HEK293 (cell line): ENCODE results near the gene CPN2.
A peak's percentile ranks its signal among the peaks of the same experiment; 100 is the strongest.

Source experiments
- EGR2 ChIP-seq: fragments of 450-650 bp; formaldehyde crosslinking; IDR thresholded peaks from 2 replicates; pipeline ENCODE4 v1.5.1; 2016; ENCODE audit warnings: low read depth, missing biosample characterization, missing genetic modification characterization
- GLI4 ChIP-seq: fragments of 450-650 bp; formaldehyde crosslinking; IDR thresholded peaks from 2 replicates; pipeline ENCODE4 v1.5.1; 2016; ENCODE audit warnings: missing biosample characterization, missing genetic modification characterization
- GLIS1 ChIP-seq: fragments of 450-650 bp; formaldehyde crosslinking; IDR thresholded peaks from 2 replicates; pipeline ENCODE4 v1.5.1; 2016; ENCODE audit warnings: missing biosample characterization, missing genetic modification characterization
- HOXD13 ChIP-seq: sonication (generic); formaldehyde crosslinking; IDR thresholded peaks from 2 replicates; pipeline ENCODE4 v1.8.0; 2022; ENCODE audit warnings: missing genetic modification reagents, borderline replicate concordance
- KLF16 ChIP-seq: fragments of 450-650 bp; formaldehyde crosslinking; IDR thresholded peaks from 2 replicates; pipeline ENCODE4 v1.5.1; 2017; ENCODE audit warnings: missing biosample characterization, missing genetic modification characterization
- KLF9 ChIP-seq: fragments of 450-650 bp; formaldehyde crosslinking; IDR thresholded peaks from 2 replicates; pipeline ENCODE4 v1.5.1; 2016; ENCODE audit warnings: missing biosample characterization, missing genetic modification characterization, low read depth
- ZBTB1 ChIP-seq: fragments of 450-650 bp; formaldehyde crosslinking; IDR thresholded peaks from 2 replicates; pipeline ENCODE4 v1.5.1; 2016; ENCODE audit warnings: missing biosample characterization, missing genetic modification characterization
- ZEB2 ChIP-seq: fragments of 450-650 bp; formaldehyde crosslinking; IDR thresholded peaks from 2 replicates; pipeline ENCODE4 v1.5.1; 2016; ENCODE audit warnings: missing biosample characterization, missing genetic modification characterization
- ZFHX2 ChIP-seq: fragments of 450-650 bp; formaldehyde crosslinking; conservative IDR thresholded peaks from 2 replicates; pipeline ENCODE4 v1.5.1; 2016; ENCODE audit warnings: missing biosample characterization, missing genetic modification characterization
- ZNF132 ChIP-seq: fragments of 450-650 bp; formaldehyde crosslinking; IDR thresholded peaks from 2 replicates; pipeline ENCODE4 v1.5.1; 2017; ENCODE audit warnings: missing biosample characterization, missing genetic modification characterization, borderline replicate concordance
- ZNF266 ChIP-seq: fragments of 450-650 bp; formaldehyde crosslinking; IDR thresholded peaks from 2 replicates; pipeline ENCODE4 v1.5.1; 2016; ENCODE audit warnings: missing biosample characterization, missing genetic modification characterization, low read depth
- ZNF302 ChIP-seq: fragments of 450-650 bp; formaldehyde crosslinking; IDR thresholded peaks from 2 replicates; pipeline ENCODE4 v1.5.1; 2016; ENCODE audit warnings: missing biosample characterization, missing genetic modification characterization, low read depth
- ZNF341 ChIP-seq: fragments of 450-650 bp; formaldehyde crosslinking; IDR thresholded peaks from 2 replicates; pipeline ENCODE4; 2016; ENCODE audit warnings: low read depth, missing biosample characterization, missing genetic modification characterization
- ZNF473 ChIP-seq: fragments of 450-650 bp; formaldehyde crosslinking; IDR thresholded peaks from 2 replicates; pipeline ENCODE4 v1.5.1; 2017; ENCODE audit warnings: missing biosample characterization, missing genetic modification characterization
- ZNF558 ChIP-seq: fragments of 450-650 bp; formaldehyde crosslinking; IDR thresholded peaks from 2 replicates; pipeline ENCODE4 v1.5.1; 2016; ENCODE audit warnings: missing biosample characterization, missing genetic modification characterization
- ZNF621 ChIP-seq: fragments of 450-650 bp; formaldehyde crosslinking; IDR thresholded peaks from 2 replicates; pipeline ENCODE4 v1.5.1; 2017; ENCODE audit warnings: missing biosample characterization, missing genetic modification characterization
- ZNF677 ChIP-seq: fragments of 450-650 bp; IDR thresholded peaks from 2 replicates; pipeline ENCODE4 v1.5.0; 2018; ENCODE audit warnings: missing biosample characterization, mild to moderate bottlenecking, missing genetic modification characterization, moderate library complexity
- ZSCAN23 ChIP-seq: fragments of 450-650 bp; formaldehyde crosslinking; IDR thresholded peaks from 2 replicates; pipeline ENCODE4 v1.5.1; 2016; ENCODE audit warnings: missing biosample characterization, missing genetic modification characterization
- TF ChIP-seq, protein P1 (sequence below): IDR thresholded peaks from 2 replicates; pipeline ENCODE4 v1.6.1; 2011; ENCODE audit warnings: mild to moderate bottlenecking, low read depth, low read length, borderline replicate concordance
- TF ChIP-seq, protein P2 (sequence below): fragments of 450-650 bp; formaldehyde crosslinking; IDR thresholded peaks from 2 replicates; pipeline ENCODE4 v1.5.1; 2016; ENCODE audit warnings: missing biosample characterization, missing genetic modification characterization
- TF ChIP-seq, protein P3 (sequence below): fragments of 450-650 bp; formaldehyde crosslinking; IDR thresholded peaks from 2 replicates; pipeline ENCODE4 v1.5.1; 2016; ENCODE audit warnings: missing biosample characterization, missing genetic modification characterization, borderline replicate concordance
- TF ChIP-seq, protein P4 (sequence below): fragments of 450-650 bp; formaldehyde crosslinking; IDR thresholded peaks from 2 replicates; pipeline ENCODE4 v1.5.1; 2016; ENCODE audit warnings: missing biosample characterization, missing genetic modification characterization
- TF ChIP-seq, protein P5 (sequence below): fragments of 450-650 bp; formaldehyde crosslinking; IDR thresholded peaks from 2 replicates; pipeline ENCODE4 v1.5.1; 2016; ENCODE audit warnings: missing biosample characterization, missing genetic modification characterization, borderline replicate concordance
- TF ChIP-seq, protein P6 (sequence below): fragments of 450-650 bp; formaldehyde crosslinking; IDR thresholded peaks from 2 replicates; pipeline ENCODE4 v1.5.1; 2017; ENCODE audit warnings: missing biosample characterization, missing genetic modification characterization

Gene CPN2

DNA sequence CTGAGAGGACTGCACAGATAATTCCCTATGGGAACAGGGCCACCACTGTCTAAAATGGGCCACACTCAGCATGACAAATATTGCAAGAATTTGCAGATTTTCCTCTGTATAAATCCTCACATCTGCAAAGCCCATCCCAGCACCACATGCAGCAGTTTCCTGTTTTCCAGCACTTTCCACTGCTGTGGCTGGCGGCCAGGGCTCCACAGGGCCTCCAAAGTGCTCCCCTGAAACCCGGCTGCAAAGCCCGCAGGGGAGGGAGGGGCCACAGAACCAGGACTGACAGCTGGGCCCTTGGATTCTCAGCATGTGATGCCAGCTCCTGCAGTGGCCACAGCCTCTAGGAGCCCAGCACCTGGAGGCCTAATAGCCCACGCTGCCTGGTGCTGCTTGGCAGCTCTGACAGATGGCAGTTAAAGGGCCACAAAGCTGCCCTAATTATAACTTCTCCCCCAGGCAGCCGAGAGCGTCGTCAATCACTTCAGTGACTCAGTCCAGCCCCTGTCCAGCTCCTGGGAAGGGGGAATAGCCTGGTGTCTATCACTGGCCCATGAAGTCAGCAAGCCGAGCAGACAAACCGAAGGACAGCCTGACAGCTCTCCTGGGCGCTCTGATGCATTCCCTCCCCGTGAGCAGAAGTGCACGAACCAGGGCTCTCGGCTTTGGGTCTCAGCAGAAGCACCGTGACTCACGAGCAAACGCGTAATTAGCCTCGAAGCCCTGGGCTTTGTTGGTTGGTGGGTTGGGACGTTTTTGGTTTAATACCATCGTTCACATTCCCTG is 13.7 kb upstream of the CPN2 start (continued):
- TF ChIP-seq ZNF266 (tag by site-specific recombination) (no peak), GLIS1 (tag by site-specific recombination) (peak; percentile 95), ZNF558 (no peak), ZBTB1 (tag by site-specific recombination) (peak; percentile 9; the same call in 1 of the 2 replicates), ZNF132 (tag by site-specific recombination) (no peak), GLI4 (tag by site-specific recombination) (no peak), KLF16 (tag by site-specific recombination) (no peak), ZNF473 (tag by site-specific recombination) (no peak), ZNF341 (peak; percentile 19; the same call in 1 of the 2 replicates), KLF9 (tag by site-specific recombination) (no peak), ZEB2 (tag by site-specific recombination) (0 out of 2 replicates have a peak, but pooled peaks have one; percentile 50), EGR2 (tag by site-specific recombination) (no peak), ZFHX2 (tag by site-specific recombination) (no peak), ZNF302 (tag by site-specific recombination) (no peak), ZNF621 (tag by site-specific recombination) (no peak), HOXD13 (CRISPR knock-in tag) (no peak), ZNF677 (no peak), ZSCAN23 (tag by site-specific recombination) (no peak)
- TF ChIP-seq, protein P1, sequence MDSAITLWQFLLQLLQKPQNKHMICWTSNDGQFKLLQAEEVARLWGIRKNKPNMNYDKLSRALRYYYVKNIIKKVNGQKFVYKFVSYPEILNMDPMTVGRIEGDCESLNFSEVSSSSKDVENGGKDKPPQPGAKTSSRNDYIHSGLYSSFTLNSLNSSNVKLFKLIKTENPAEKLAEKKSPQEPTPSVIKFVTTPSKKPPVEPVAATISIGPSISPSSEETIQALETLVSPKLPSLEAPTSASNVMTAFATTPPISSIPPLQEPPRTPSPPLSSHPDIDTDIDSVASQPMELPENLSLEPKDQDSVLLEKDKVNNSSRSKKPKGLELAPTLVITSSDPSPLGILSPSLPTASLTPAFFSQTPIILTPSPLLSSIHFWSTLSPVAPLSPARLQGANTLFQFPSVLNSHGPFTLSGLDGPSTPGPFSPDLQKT = no peak
- TF ChIP-seq, protein P2, sequence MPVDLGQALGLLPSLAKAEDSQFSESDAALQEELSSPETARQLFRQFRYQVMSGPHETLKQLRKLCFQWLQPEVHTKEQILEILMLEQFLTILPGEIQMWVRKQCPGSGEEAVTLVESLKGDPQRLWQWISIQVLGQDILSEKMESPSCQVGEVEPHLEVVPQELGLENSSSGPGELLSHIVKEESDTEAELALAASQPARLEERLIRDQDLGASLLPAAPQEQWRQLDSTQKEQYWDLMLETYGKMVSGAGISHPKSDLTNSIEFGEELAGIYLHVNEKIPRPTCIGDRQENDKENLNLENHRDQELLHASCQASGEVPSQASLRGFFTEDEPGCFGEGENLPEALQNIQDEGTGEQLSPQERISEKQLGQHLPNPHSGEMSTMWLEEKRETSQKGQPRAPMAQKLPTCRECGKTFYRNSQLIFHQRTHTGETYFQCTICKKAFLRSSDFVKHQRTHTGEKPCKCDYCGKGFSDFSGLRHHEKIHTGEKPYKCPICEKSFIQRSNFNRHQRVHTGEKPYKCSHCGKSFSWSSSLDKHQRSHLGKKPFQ = no peak
- TF ChIP-seq, protein P3, sequence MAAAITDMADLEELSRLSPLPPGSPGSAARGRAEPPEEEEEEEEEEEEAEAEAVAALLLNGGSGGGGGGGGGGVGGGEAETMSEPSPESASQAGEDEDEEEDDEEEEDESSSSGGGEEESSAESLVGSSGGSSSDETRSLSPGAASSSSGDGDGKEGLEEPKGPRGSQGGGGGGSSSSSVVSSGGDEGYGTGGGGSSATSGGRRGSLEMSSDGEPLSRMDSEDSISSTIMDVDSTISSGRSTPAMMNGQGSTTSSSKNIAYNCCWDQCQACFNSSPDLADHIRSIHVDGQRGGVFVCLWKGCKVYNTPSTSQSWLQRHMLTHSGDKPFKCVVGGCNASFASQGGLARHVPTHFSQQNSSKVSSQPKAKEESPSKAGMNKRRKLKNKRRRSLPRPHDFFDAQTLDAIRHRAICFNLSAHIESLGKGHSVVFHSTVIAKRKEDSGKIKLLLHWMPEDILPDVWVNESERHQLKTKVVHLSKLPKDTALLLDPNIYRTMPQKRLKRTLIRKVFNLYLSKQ = no peak
- TF ChIP-seq, protein P4, sequence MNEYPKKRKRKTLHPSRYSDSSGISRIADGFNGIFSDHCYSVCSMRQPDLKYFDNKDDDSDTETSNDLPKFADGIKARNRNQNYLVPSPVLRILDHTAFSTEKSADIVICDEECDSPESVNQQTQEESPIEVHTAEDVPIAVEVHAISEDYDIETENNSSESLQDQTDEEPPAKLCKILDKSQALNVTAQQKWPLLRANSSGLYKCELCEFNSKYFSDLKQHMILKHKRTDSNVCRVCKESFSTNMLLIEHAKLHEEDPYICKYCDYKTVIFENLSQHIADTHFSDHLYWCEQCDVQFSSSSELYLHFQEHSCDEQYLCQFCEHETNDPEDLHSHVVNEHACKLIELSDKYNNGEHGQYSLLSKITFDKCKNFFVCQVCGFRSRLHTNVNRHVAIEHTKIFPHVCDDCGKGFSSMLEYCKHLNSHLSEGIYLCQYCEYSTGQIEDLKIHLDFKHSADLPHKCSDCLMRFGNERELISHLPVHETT = no peak
- TF ChIP-seq, protein P5, sequence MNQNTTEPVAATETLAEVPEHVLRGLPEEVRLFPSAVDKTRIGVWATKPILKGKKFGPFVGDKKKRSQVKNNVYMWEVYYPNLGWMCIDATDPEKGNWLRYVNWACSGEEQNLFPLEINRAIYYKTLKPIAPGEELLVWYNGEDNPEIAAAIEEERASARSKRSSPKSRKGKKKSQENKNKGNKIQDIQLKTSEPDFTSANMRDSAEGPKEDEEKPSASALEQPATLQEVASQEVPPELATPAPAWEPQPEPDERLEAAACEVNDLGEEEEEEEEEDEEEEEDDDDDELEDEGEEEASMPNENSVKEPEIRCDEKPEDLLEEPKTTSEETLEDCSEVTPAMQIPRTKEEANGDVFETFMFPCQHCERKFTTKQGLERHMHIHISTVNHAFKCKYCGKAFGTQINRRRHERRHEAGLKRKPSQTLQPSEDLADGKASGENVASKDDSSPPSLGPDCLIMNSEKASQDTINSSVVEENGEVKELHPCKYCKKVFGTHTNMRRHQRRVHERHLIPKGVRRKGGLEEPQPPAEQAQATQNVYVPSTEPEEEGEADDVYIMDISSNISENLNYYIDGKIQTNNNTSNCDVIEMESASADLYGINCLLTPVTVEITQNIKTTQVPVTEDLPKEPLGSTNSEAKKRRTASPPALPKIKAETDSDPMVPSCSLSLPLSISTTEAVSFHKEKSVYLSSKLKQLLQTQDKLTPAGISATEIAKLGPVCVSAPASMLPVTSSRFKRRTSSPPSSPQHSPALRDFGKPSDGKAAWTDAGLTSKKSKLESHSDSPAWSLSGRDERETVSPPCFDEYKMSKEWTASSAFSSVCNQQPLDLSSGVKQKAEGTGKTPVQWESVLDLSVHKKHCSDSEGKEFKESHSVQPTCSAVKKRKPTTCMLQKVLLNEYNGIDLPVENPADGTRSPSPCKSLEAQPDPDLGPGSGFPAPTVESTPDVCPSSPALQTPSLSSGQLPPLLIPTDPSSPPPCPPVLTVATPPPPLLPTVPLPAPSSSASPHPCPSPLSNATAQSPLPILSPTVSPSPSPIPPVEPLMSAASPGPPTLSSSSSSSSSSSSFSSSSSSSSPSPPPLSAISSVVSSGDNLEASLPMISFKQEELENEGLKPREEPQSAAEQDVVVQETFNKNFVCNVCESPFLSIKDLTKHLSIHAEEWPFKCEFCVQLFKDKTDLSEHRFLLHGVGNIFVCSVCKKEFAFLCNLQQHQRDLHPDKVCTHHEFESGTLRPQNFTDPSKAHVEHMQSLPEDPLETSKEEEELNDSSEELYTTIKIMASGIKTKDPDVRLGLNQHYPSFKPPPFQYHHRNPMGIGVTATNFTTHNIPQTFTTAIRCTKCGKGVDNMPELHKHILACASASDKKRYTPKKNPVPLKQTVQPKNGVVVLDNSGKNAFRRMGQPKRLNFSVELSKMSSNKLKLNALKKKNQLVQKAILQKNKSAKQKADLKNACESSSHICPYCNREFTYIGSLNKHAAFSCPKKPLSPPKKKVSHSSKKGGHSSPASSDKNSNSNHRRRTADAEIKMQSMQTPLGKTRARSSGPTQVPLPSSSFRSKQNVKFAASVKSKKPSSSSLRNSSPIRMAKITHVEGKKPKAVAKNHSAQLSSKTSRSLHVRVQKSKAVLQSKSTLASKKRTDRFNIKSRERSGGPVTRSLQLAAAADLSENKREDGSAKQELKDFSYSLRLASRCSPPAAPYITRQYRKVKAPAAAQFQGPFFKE (tag by site-specific recombination) = no peak
- TF ChIP-seq, protein P6, sequence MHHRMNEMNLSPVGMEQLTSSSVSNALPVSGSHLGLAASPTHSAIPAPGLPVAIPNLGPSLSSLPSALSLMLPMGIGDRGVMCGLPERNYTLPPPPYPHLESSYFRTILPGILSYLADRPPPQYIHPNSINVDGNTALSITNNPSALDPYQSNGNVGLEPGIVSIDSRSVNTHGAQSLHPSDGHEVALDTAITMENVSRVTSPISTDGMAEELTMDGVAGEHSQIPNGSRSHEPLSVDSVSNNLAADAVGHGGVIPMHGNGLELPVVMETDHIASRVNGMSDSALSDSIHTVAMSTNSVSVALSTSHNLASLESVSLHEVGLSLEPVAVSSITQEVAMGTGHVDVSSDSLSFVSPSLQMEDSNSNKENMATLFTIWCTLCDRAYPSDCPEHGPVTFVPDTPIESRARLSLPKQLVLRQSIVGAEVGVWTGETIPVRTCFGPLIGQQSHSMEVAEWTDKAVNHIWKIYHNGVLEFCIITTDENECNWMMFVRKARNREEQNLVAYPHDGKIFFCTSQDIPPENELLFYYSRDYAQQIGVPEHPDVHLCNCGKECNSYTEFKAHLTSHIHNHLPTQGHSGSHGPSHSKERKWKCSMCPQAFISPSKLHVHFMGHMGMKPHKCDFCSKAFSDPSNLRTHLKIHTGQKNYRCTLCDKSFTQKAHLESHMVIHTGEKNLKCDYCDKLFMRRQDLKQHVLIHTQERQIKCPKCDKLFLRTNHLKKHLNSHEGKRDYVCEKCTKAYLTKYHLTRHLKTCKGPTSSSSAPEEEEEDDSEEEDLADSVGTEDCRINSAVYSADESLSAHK (tag by site-specific recombination) = no peak
